CD14-positive monocyte (primary cell): ENCODE measurements around the gene RBFOX2. TPM values are rescaled to one million over a fixed set of nuclear protein-coding genes. Genes with fewer than 3 reads are reported as not detected.
A peak's percentile ranks its signal among the peaks of the same experiment; 100 is the strongest.

Experiments
- DNase-seq, 3 donors: peaks; one replicate each; pipeline ENCODE4 v3.0.0-alpha.2; 2011 to 2022
- H2AFZ ChIP-seq: 2 replicates; pipeline ENCODE4 v1.6.0; 2012; ENCODE audit warnings: mild to moderate bottlenecking, low read depth, low read length, inconsistent platforms; ENCODE audit not compliant: insufficient read depth, poor library complexity, severe bottlenecking
- H3K27ac ChIP-seq, 2 donors: 1 replicate in 1 of 2; 2 replicates in 1 of 2; pipeline ENCODE4 v1.5.1; 2012 to 2013; ENCODE audit warnings: low read length in 2 of 2, control low read depth in 1 of 2, inconsistent platforms in 1 of 2, low read depth in 1 of 2, mild to moderate bottlenecking in 1 of 2
- H3K27me3 ChIP-seq, 2 donors: one replicate each; pipeline versions ENCODE4 v1.6.0 to v1.6.1; 2011 to 2013; ENCODE audit warnings: low read length in 2 of 2; ENCODE audit not compliant: control insufficient read depth in 2 of 2, insufficient read depth in 2 of 2
- H3K36me3 ChIP-seq, 2 donors: replicated peaks in 1 of 2; 1 replicate in 1 of 2; 2 replicates in 1 of 2; pipeline versions ENCODE4 v1.5.1 to v1.6.1; 2012 to 2013; ENCODE audit warnings: low read length in 2 of 2, control low read depth in 1 of 2, inconsistent platforms in 1 of 2, mild to moderate bottlenecking in 1 of 2; ENCODE audit not compliant: insufficient read depth in 2 of 2, control insufficient read depth in 1 of 2
- H3K4me1 ChIP-seq, 2 donors: 1 replicate in 1 of 2; 2 replicates in 1 of 2; pipeline versions ENCODE4 v1.5.1 to v1.6.1; 2012 to 2013; ENCODE audit warnings: low read length in 2 of 2, control low read depth in 1 of 2, inconsistent platforms in 1 of 2, mild to moderate bottlenecking in 1 of 2, moderate library complexity in 1 of 2; ENCODE audit not compliant: insufficient read depth in 2 of 2, control insufficient read depth in 1 of 2
- H3K4me2 ChIP-seq: replicated peaks from 2 replicates; pipeline ENCODE3; 2012; ENCODE audit warnings: low read length, moderate library complexity, mild to moderate bottlenecking; ENCODE audit not compliant: poor library complexity, severe bottlenecking; ENCODE audit errors: extremely low read depth
- H3K4me3 ChIP-seq, 3 experiments: fragments of 200-600 bp in 1 of 3; sonication (generic) in 1 of 3; replicated peaks in 1 of 3; 1 replicate in 2 of 3; 2 replicates in 1 of 3; pipeline ENCODE4 v1.5.1; 2011 to 2013; ENCODE audit warnings: low read length in 3 of 3, mild to moderate bottlenecking in 3 of 3, control low read depth in 2 of 3, low read depth in 2 of 3, inconsistent platforms in 1 of 3, moderate library complexity in 1 of 3
- H3K79me2 ChIP-seq: 2 replicates; pipeline ENCODE4 v1.6.0; 2012; ENCODE audit warnings: mild to moderate bottlenecking, control low read depth, inconsistent platforms, low read length, moderate library complexity; ENCODE audit not compliant: insufficient read depth
- H3K9ac ChIP-seq: 2 replicates; pipeline ENCODE4 v1.6.0; 2017; ENCODE audit warnings: low read length, mild to moderate bottlenecking; ENCODE audit not compliant: insufficient read depth, poor library complexity, severe bottlenecking
- H3K9me3 ChIP-seq, 2 donors: replicated peaks in 1 of 2; 1 replicate in 1 of 2; 2 replicates in 1 of 2; pipeline versions ENCODE4 v1.5.1 to v1.6.1; 2012 to 2013; ENCODE audit warnings: low read length in 2 of 2, control low read depth in 1 of 2; ENCODE audit not compliant: control insufficient read depth in 1 of 2, insufficient read depth in 1 of 2
- H4K20me1 ChIP-seq: 2 replicates; pipeline ENCODE4 v1.6.0; 2012; ENCODE audit warnings: mild to moderate bottlenecking, low read length, control low read depth, moderate library complexity; ENCODE audit not compliant: insufficient read depth
- H3K27ac Mint-ChIP-seq, 7 donors: one replicate each; pipeline ENCODE4 v1.8.0; 2020; ENCODE audit warnings: mild to moderate bottlenecking in 7 of 7, mixed read lengths in 7 of 7, moderate library complexity in 6 of 7, inconsistent platforms in 2 of 7
- H3K27me3 Mint-ChIP-seq, 3 donors: one replicate each; pipeline ENCODE4 v1.8.0; 2021 to 2022; ENCODE audit warnings: low read depth in 3 of 3, mild to moderate bottlenecking in 3 of 3, mixed read lengths in 3 of 3, moderate library complexity in 3 of 3, inconsistent platforms in 1 of 3
- H3K36me3 Mint-ChIP-seq, 2 donors: one replicate each; pipeline ENCODE4 v1.8.0; 2020; ENCODE audit warnings: mixed read lengths in 2 of 2, inconsistent platforms in 1 of 2, mild to moderate bottlenecking in 1 of 2
- H3K4me1 Mint-ChIP-seq: one replicate; pipeline ENCODE4 v1.8.0; 2020; ENCODE audit warnings: mild to moderate bottlenecking, mixed read lengths
- H3K4me3 Mint-ChIP-seq, 2 donors: one replicate each; pipeline ENCODE4 v1.8.0; 2020; ENCODE audit warnings: mild to moderate bottlenecking in 2 of 2, mixed read lengths in 2 of 2, moderate library complexity in 1 of 2
- H3K9me3 Mint-ChIP-seq, 7 donors: one replicate each; pipeline ENCODE4 v1.8.0; 2020 to 2022; ENCODE audit warnings: mixed read lengths in 7 of 7, mild to moderate bottlenecking in 6 of 7, moderate library complexity in 6 of 7, inconsistent platforms in 2 of 7
- WGBS: methylation state at CpG from one replicate; pipeline ENCODE4 v1.1.5; 2013; ENCODE audit warnings: missing lambda C conversion rate; ENCODE audit not compliant: insufficient coverage; 5-methylcytosine and 5-hydroxymethylcytosine counted together
- intact Hi-C, 2 donors: fragments of 100-400 bp; cut with micrococcal nuclease; formaldehyde crosslinking; loops; one replicate each; pipeline versions ENCODE4 v1.15.0 to v1.15.1; 2023
- polyA plus RNA-seq, 3 donors: library from polyadenylated mRNA; depleted of rRNA in 1 of 3; unstranded in 2 of 3; stranded (reverse) in 1 of 3; fragments of 300-500 nt in 2 of 3; fragments of >200 nt in 1 of 3; fragmentation: Illumina TruSeq in 2 of 3; gene quantifications; 1 replicate in 2 of 3; 2 replicates in 1 of 3; pipeline ENCODE4 v1.2.3, GENCODE V29; 2012 to 2021
- TF ChIP-seq, protein P1 (sequence below): fragments of 200-600 bp; IDR thresholded peaks from one replicate; pipeline ENCODE4 v1.8.0; 2022; ENCODE audit warnings: antibody characterized with exemption, mild to moderate bottlenecking

Gene RBFOX2
- polyA plus RNA-seq, 3 donors: not detected

DNA sequence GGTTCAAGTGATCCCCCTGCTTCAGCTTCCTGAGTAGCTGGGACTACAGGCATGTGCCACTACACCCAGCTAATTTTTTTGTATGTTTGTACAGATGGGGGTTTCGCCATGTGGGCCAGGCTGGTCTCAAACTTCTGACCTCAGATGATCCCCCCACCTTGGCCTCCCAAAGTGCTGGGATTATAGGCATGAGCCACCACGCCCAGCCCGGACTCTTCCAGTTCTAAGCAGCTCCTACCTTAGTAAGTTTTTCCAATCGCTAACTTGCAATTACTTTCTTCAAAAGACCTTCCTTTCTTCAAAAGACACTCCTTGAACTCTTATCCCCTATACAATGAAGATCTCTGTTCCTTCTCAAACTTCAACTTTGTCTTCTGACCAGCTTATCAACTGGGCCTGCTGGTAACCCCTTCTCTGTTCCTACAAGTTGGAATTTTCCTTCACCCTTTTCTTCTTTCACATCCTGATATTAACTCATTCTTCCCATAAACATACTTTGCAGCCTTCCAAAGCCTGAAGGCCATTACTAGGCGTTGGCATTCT lies 25.8 kb downstream of the RBFOX2 start:
- Mint-ChIP-seq H3K4me3 (no peak overlapping the region), H3K27ac (peak overlapping the region in 1 of 7 donors; percentile 40), H3K9me3 (peaks cover 0 to 3% (median 0%) of the 10 kb centered on the region in 7 donors), H3K27me3 (peaks cover 0 to 1% (median 0%) of the 10 kb centered on the region in 3 donors), H3K36me3 (no peaks in the 10 kb centered on the region), H3K4me1 (no peaks in the 10 kb centered on the region)
- Histone ChIP-seq H3K9me3 (no peaks in the 10 kb centered on the region), H4K20me1 (no peaks in the 10 kb centered on the region), H3K9ac (no peak overlapping the region), H2AFZ (no peak overlapping the region), H3K27ac (no peak overlapping the region), H3K4me1 (no peaks in the 10 kb centered on the region), H3K4me2 (no peak overlapping the region), H3K79me2 (no peaks in the 10 kb centered on the region), H3K36me3 (no peaks in the 10 kb centered on the region), H3K4me3 (no peak overlapping the region), H3K27me3 (no peaks in the 10 kb centered on the region)
- intact Hi-C loops: no loop called here
- no peak for DNase-seq
- TF ChIP-seq, protein P1, sequence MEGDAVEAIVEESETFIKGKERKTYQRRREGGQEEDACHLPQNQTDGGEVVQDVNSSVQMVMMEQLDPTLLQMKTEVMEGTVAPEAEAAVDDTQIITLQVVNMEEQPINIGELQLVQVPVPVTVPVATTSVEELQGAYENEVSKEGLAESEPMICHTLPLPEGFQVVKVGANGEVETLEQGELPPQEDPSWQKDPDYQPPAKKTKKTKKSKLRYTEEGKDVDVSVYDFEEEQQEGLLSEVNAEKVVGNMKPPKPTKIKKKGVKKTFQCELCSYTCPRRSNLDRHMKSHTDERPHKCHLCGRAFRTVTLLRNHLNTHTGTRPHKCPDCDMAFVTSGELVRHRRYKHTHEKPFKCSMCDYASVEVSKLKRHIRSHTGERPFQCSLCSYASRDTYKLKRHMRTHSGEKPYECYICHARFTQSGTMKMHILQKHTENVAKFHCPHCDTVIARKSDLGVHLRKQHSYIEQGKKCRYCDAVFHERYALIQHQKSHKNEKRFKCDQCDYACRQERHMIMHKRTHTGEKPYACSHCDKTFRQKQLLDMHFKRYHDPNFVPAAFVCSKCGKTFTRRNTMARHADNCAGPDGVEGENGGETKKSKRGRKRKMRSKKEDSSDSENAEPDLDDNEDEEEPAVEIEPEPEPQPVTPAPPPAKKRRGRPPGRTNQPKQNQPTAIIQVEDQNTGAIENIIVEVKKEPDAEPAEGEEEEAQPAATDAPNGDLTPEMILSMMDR: no peak
- WGBS: 96% methylated on average over 4 of the region's 5 CpGs

DNA sequence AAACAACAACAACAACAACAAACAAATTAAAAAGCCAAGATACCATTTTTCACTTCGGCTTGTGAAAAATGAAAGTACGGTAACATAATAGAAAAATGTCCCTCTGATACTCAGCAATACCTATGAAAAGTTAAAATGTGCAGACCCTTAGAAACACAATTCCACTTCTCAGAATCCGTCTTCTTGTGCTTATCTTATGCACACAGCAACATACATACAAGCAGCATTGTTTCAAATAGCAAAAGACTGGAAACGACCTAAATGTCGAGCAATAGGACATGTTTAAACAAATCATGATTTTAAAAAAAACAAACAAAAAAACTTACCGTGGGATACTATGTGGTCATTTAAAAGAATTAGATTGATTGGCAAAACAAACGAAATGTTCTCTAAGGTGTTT lies 26.5 kb downstream of the RBFOX2 start:
- WGBS: 92% methylated on average over 2 of the region's 7 CpGs
- no peak overlapping the region for H3K4me2 ChIP-seq
- Mint-ChIP-seq H3K4me1 (no peaks in the 10 kb centered on the region), H3K4me3 (no peak overlapping the region), H3K36me3 (no peaks in the 10 kb centered on the region), H3K27me3 (peaks cover 0 to 2% (median 0%) of the 10 kb centered on the region in 3 donors), H3K27ac (no peak overlapping the region), H3K9me3 (peaks cover 0 to 3% (median 0%) of the 10 kb centered on the region in 7 donors)
- DNase-seq: no peak
- H3K9ac ChIP-seq: no peak overlapping the region
- TF ChIP-seq, protein P1: no peak
- H4K20me1 ChIP-seq: no peaks in the 10 kb centered on the region
- no peaks in the 10 kb centered on the region for H3K27me3 ChIP-seq
- no peaks in the 10 kb centered on the region for H3K9me3 ChIP-seq
- no peak overlapping the region for H2AFZ ChIP-seq
- no peak overlapping the region for H3K4me3 ChIP-seq
- intact Hi-C loops: no loop called here
- no peaks in the 10 kb centered on the region for H3K4me1 ChIP-seq
- no peaks in the 10 kb centered on the region for H3K79me2 ChIP-seq
- no peak overlapping the region for H3K27ac ChIP-seq
- H3K36me3 ChIP-seq: no peaks in the 10 kb centered on the region
